HG03280 (cell line): ENCODE results near the gene PEX16.
A peak's percentile ranks its signal among the peaks of the same experiment; 100 is the strongest.

ENCODE experiments used
- ATAC-seq: cut with Tn5 transposase; IDR thresholded peaks from one replicate; pipeline ENCODE4 v1.9.1; 2021; ENCODE audit warnings: mild to moderate bottlenecking, moderate library complexity; ENCODE audit not compliant: unreplicated experiment

Gene PEX16

GRCh38 chr11:45931739-45932138 lies 14.1 kb upstream of the PEX16 start:
- no peak for ATAC-seq

DNA sequence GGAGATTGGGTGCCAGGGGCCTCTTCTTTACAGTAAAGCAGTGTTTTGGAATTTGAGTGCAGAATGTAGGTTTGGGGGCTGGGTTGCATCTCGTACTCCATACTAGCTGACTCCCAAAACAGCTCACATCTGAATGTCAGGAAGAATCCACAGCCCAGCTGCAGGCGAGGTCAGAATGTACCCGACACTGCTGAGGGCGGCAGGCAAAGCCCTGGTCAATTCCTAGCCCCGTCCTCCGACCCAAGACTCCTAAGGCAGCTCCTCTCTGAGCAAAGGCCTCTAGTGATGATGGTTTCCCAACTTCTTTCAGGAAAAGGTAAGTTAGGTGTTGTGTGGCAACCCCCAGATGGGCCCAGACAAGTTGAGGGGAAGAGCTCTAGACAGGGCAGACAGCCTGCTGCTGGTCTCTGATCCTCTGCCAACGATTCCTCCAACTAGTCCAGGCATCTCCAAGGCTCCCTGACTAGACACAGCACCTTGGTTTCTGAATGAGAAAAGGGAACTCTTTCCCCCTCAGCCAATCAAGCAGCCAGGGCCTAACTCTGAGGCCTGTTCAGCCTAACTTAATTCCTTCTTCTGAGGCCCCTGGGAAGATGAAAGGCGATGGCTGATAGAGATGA lies 13.4 kb upstream of the PEX16 start:
- ATAC-seq = no peak

- peak; percentile 85 for ATAC-seq
Observed at GRCh38 chr11:45930031-45930794, 12.5 kb upstream of the PEX16 start.

DNA sequence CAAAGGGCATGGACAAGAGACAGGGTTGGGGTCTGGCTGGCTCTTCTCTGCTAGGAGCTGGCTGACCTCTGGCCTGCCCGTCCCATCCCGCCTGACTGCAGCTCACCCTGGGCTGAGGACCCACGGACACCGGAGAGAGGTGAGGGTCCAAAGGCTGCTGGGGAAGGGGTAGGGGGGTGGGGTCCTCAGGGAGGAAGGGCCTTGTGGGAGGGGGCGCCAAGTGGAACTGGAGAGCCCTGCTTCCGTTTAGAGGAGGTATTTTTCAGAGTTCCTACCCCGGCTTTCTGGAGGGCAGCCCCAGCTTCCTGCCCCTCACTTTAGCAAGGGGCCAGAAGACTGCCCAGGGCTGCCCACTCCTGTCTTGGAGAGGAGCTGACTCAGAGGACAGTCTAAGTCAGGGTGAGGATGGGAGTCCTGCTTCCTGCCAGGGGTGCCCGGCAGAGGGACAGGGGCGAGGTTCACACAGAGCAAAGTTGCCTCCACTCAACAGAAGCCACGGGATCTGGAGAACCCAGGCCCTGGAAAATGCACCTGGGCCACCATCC lies 11.9 kb upstream of the PEX16 start:
- no peak for ATAC-seq

DNA sequence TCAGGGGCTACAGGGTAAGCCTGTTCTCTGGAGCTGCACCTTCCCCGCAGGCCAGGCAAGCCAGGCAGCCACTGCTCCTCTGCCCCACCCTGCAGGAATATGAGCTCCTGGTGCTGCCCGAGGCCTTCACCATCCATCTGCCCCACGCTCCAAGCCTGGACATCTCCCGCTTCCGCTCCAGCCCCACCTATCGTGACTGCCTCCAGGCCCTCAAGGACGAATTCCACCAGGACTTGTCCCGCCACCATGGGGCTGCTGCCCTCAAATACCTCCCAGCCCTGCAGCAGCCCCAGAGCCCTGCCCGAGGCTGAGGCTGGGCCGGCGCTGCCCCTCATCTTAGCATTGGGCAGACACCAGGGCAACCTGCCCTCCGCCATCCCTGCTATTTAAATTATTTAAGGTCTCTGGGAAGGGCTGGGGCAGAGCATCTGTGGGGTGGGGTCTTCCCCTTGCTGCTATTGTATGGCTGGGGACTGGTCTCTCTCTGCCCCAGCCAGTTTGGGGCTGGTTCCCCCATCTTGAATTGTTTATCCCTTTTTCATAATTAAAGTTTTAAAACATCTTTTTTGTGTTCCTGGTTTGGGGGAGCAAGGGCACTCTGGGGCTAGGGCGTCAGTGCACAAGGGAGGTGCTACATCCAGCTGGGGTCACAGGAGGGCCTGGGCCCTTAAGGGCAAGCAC lies 11.0 kb upstream of the PEX16 start:
- ATAC-seq = no peak

- ATAC-seq = no peak
Observed at GRCh38 chr11:45927684-45928413, 10.2 kb upstream of the PEX16 start.

- no peak for ATAC-seq
Observed at GRCh38 chr11:45927332-45927683, 9.6 kb upstream of the PEX16 start.

DNA sequence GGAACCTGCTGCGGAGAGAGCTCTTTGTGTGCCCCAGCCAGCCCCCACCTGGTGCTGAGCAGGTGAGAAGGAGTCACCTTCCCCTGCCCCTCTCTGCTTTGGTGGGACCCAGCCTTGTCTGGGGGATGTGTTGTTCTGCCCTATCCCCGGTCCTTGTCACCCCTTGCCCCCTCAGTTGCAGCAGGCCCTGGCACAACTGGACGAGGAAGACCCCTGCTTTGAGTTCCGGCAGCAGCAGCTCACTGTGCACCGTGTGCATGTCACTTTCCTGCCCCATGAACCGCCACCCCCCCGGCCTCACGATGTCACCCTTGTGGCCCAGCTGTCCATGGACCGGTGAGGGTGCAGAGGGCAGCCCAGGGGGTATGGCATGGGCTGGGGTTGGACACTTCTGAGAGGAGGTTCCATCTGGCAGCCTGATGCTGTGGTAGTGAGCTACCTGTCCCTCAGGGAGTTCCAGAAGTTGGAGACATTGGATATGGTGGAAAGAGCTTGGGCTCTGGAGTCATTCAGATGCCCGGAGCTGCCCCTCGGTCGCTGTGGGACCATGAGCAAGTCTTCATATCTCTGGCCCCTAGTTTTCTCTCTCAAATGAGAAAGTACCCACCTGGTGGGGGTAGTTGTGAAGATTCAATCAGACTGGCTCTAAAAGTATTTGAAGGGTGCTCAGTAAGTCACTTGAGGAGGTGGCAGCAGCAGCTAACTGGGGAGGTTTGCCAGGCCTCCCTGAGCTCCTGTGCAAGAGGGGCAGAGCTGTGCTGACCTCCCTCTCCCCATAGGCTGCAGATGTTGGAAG lies 9.1 kb upstream of the PEX16 start:
- ATAC-seq = no peak

DNA sequence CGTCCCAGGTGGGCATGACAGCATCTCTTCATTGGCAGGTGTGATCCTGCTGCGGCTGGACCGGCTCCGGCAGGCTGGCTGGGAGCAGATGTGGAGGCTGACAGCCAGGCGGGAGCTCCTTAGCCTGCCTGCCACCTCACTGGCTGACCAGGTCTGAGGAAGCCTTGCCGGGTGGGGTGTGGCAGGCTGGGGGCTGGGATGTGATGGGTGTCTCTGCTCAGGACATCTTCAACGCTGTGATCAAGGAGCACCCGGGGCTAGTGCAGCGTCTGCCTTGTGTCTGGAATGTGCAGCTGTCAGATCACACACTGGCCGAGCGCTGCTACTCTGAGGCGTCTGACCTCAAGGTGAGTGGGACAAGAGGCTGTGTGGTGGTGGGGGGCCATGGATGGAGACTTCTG lies 8.3 kb upstream of the PEX16 start:
- ATAC-seq = no peak

DNA sequence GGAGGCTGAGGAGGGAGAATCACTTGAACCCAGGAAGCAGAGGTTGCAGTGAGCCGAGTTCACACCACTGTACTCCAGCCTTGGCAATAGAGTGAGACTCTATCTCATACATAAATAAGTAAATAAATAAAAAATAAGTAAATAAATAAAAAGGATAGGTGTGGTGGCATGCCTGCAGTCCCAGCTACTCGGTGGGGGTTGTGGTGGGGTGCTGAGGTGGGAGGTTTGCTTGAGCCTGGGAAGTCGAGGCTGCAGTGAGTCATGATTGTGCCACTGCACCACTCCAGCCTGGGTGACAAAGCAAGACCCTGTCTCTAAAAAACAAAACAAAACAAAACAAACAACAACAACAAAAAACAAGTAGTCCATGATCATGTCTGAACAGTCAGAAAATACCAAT lies 7.9 kb upstream of the PEX16 start:
- ATAC-seq = no peak

DNA sequence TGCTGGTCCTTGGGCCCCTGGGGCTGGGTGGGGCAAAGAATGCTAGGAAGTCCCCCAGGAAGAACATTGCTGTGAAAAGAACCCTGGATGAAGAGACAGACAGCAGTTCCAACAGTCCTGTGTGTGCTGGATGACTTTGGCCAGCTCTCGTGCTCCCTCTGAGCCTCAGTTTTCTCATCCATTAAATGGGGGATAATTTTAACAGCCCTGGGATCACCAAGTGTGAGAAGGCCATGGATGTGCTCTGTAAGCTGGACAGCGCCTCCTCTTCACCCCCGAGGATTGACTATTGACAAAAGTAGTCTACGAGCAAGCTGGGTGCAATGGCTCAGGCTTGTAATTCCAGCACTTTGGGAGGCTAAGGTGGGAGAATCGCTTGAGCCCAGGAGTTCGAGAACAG lies 7.2 kb upstream of the PEX16 start:
- no peak for ATAC-seq

DNA sequence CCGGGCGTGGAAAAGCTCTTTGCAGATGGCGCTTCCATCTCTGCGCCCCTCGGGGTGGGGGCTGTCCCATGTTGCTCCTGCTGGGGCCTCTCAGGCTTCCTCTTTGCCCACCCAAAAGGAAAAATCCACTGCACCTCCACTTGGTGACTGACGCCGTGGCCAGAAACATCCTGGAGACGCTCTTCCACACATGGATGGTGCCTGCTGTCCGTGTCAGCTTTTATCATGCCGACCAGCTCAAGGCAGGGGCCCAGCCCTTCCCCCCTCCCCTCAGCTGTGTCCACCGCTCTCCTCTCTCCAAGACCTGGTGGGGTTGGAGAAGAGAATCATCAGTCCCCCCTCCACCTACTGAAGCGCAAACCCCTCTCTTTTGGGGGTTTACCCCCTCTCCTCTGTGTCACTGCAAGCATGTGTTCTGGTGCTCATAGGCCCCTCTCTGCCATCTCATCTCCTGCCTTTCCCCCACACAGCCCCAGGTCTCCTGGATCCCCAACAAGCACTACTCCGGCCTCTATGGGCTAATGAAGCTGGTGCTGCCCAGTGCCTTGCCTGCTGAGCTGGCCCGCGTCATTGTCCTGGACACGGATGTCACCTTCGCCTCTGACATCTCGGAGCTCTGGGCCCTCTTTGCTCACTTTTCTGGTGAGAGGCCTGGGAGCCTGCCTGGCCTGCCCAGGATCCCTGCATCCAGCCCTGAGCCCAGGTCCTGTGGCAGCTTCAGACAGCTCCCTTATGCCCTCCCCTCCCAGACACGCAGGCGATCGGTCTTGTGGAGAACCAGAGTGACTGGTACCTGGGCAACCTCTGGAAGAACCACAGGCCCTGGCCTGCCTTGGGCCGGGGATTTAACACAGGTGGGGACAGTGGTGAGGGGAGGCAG lies 6.6 kb upstream of the PEX16 start:
- no peak for ATAC-seq

DNA sequence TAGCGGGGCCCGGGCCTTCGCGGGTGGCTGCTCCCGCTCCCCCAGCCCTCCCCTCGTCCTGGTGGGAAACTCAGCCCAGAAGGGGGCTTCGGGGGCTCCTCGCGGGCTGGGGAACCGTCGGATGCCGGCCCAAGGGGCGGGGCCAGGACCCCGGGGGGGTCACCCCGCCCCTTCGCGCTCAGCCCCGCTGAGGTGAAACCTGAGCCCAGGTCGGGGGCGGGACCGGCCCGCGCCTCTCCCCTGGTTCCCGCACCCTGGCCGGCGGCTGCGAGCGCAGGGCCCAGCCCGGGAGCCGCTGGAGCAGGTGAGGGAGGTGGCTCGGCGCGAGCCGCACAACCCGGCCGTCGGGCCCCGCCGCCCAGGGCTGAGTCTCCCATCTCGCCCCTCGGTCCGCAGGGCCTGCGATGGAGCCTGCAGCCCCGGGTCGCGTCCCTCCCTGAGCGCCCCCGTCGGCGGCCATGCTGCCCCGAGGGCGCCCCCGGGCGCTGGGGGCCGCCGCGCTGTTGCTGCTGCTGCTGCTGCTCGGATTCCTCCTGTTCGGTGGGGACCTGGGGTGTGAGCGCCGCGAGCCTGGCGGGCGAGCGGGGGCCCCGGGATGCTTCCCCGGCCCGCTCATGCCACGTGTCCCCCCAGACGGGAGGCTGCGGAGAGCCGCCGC lies 4.9 kb upstream of the PEX16 start, which contains the start of gene LARGE2:
Gene LARGE2, plus strand, starts transcription at position 232 of the 658 bp plus-strand sequence. Its CDS starts 227 bp downstream, at position 459.
- no peak for ATAC-seq

- ATAC-seq = no peak
Observed at GRCh38 chr11:45921561-45922424, 4.1 kb upstream of the PEX16 start.

GRCh38 chr11:45920531-45921477 lies 3.1 kb upstream of the PEX16 start:
- no peak for ATAC-seq

- ATAC-seq = no peak
Observed at GRCh38 chr11:45919806-45920530, 2.3 kb upstream of the PEX16 start.
